Measurements from ENCODE around the gene C22orf15.

Gene C22orf15

GRCh38 chr22:23787600-23787896, 24.8 kb downstream of the C22orf15 start:
- DNase-seq (ENCODE audit: low spot score): no peak

- no peak for DNase-seq (ENCODE audit: low spot score)
These were observed 25.1 kb downstream of the C22orf15 start for GRCh38 chr22:23787910-23788309.

- DNase-seq (ENCODE audit: low spot score): no peak
These were observed 26.3 kb downstream of the C22orf15 start for GRCh38 chr22:23789121-23789520.

GRCh38 chr22:23789638-23790037, 26.8 kb downstream of the C22orf15 start:
- no peak for DNase-seq (ENCODE audit: low spot score)

GRCh38 chr22:23790819-23791737, 28.3 kb downstream of the C22orf15 start:
- DNase-seq (ENCODE audit: low spot score): no peak

GRCh38 chr22:23791738-23792645, 29.2 kb downstream of the C22orf15 start:
- DNase-seq (ENCODE audit: low spot score): no peak

GRCh38 chr22:23793326-23793725, 30.5 kb downstream of the C22orf15 start:
- no peak for DNase-seq (ENCODE audit: low spot score)

GRCh38 chr22:23796461-23796860, 33.7 kb downstream of the C22orf15 start:
- DNase-seq (ENCODE audit: low spot score): no peak

- DNase-seq (ENCODE audit: low spot score): no peak
These were observed 37.8 kb downstream of the C22orf15 start for GRCh38 chr22:23800297-23801237.

- DNase-seq (ENCODE audit: low spot score): no peak
These were observed 38.5 kb downstream of the C22orf15 start for GRCh38 chr22:23801238-23801821.

- DNase-seq (ENCODE audit: low spot score): no peak
These were observed 39.1 kb downstream of the C22orf15 start for GRCh38 chr22:23801886-23802377.

- no peak for DNase-seq (ENCODE audit: low spot score)
These were observed 40.4 kb downstream of the C22orf15 start for GRCh38 chr22:23803001-23803819.

- no peak for DNase-seq (ENCODE audit: low spot score)
These were observed 42.0 kb downstream of the C22orf15 start for GRCh38 chr22:23804781-23805291.

GRCh38 chr22:23806837-23807236, 44.0 kb downstream of the C22orf15 start:
- no peak for DNase-seq (ENCODE audit: low spot score)

GRCh38 chr22:23812378-23812777, 49.6 kb downstream of the C22orf15 start:
- DNase-seq (ENCODE audit: low spot score): no peak

Data from LoVo (cell line).